DMS153 treated with DMSO at 0.1 percent for 48 hours (cell line): ENCODE data around the gene IGF2BP2.
"Not testable (repeated sequence)": the region's sequence is repeated elsewhere in the genome, so short reads cannot be mapped to it uniquely, and the experiment has no call there.

ENCODE experiments used
- DNase-seq: peaks from one replicate; lab custom pipeline; 2025; ENCODE audit not compliant: unreplicated experiment; lab: John Stamatoyannopoulos, UW

Gene IGF2BP2

GRCh38 chr3:185825006-185825638 lies at the start of gene IGF2BP2:
Gene IGF2BP2, minus strand, starts transcription at chr3:185825042. Its CDS starts 82 bp downstream, at chr3:185824960.
- DNase-seq = no peak

GRCh38 chr3:185874119-185874518 lies 49.3 kb upstream of the IGF2BP2 start:
- DNase-seq = no peak

GRCh38 chr3:185867650-185868049 lies 42.8 kb upstream of the IGF2BP2 start:
- DNase-seq = no peak

GRCh38 chr3:185866995-185867394 lies 42.2 kb upstream of the IGF2BP2 start:
- DNase-seq = no peak

- no peak for DNase-seq
These were observed 41.7 kb upstream of the IGF2BP2 start for GRCh38 chr3:185866555-185866954.

GRCh38 chr3:185865247-185865646 lies 40.4 kb upstream of the IGF2BP2 start:
- DNase-seq = no peak

GRCh38 chr3:185864767-185865166 lies 39.9 kb upstream of the IGF2BP2 start:
- DNase-seq = no peak

GRCh38 chr3:185862920-185863319 lies 38.1 kb upstream of the IGF2BP2 start:
- DNase-seq = no peak

- DNase-seq = no peak
These were observed 34.6 kb upstream of the IGF2BP2 start for GRCh38 chr3:185859294-185859972.

- no peak for DNase-seq
These were observed 33.8 kb upstream of the IGF2BP2 start for GRCh38 chr3:185858502-185859225.

- DNase-seq = no peak
These were observed 32.4 kb upstream of the IGF2BP2 start for GRCh38 chr3:185857208-185857607.

GRCh38 chr3:185856652-185857051 lies 31.8 kb upstream of the IGF2BP2 start:
- DNase-seq = no peak

GRCh38 chr3:185853771-185854170 lies 28.9 kb upstream of the IGF2BP2 start:
- not testable (repeated sequence) for DNase-seq

GRCh38 chr3:185852635-185853034 lies 27.8 kb upstream of the IGF2BP2 start:
- DNase-seq = no peak

- no peak for DNase-seq
These were observed 27.1 kb upstream of the IGF2BP2 start for GRCh38 chr3:185851959-185852358.

- DNase-seq = no peak
These were observed 26.2 kb upstream of the IGF2BP2 start for GRCh38 chr3:185851046-185851445.

GRCh38 chr3:185847506-185847905 lies 22.7 kb upstream of the IGF2BP2 start:
- no peak for DNase-seq

- no peak for DNase-seq
These were observed 21.2 kb upstream of the IGF2BP2 start for GRCh38 chr3:185846037-185846436.

- no peak for DNase-seq
These were observed 19.2 kb upstream of the IGF2BP2 start for GRCh38 chr3:185844051-185844450.

GRCh38 chr3:185843635-185844034 lies 18.8 kb upstream of the IGF2BP2 start:
- no peak for DNase-seq

- no peak for DNase-seq
These were observed 18.3 kb upstream of the IGF2BP2 start for GRCh38 chr3:185843126-185843525.

- no peak for DNase-seq
These were observed 17.4 kb upstream of the IGF2BP2 start for GRCh38 chr3:185842241-185842640.
